Gastrocnemius medialis (tissue), 4 donors: ENCODE data around the gene LRMDA. TPM values are rescaled to one million over a fixed set of nuclear protein-coding genes. Genes with fewer than 3 reads are reported as not detected.

Experiments
- ATAC-seq, 2 donors: fragments of 150-250 bp; one replicate each; pipeline ENCODE4 v1.9.1; 2016
- DNase-seq, 2 donors: peaks; one replicate each; pipeline ENCODE4 v3.0.0-alpha.2; 2019
- H3K27ac ChIP-seq, 4 donors: fragments of 200-600 bp; sonication (generic); 1 replicate in 1 of 4; 2 replicates in 3 of 4; pipeline ENCODE4 v1.5.1; 2016 to 2018; ENCODE audit warnings: mild to moderate bottlenecking in 2 of 4, moderate library complexity in 1 of 4
- H3K27me3 ChIP-seq, 3 donors: fragments of 200-600 bp; sonication (generic) in 2 of 3; 1 replicate in 1 of 3; 2 replicates in 2 of 3; pipeline versions ENCODE4 v1.5.1 to v1.6.0; 2016 to 2019; ENCODE audit warnings: mild to moderate bottlenecking in 1 of 3, moderate library complexity in 1 of 3
- H3K36me3 ChIP-seq, 2 donors: fragments of 200-600 bp; sonication (generic) in 1 of 2; one replicate each; pipeline ENCODE4 v1.5.1; 2017 to 2018
- H3K4me1 ChIP-seq, 2 donors: fragments of 200-600 bp; sonication (generic) in 1 of 2; one replicate each; pipeline ENCODE4 v1.5.1; 2016 to 2017; ENCODE audit warnings: mild to moderate bottlenecking in 2 of 2
- H3K4me3 ChIP-seq, 4 donors: fragments of 200-600 bp; sonication (generic) in 3 of 4; 1 replicate in 1 of 4; 2 replicates in 3 of 4; pipeline ENCODE4 v1.5.1; 2016 to 2019; ENCODE audit warnings: mild to moderate bottlenecking in 2 of 4
- H3K9me3 ChIP-seq, 3 donors: fragments of 200-600 bp; sonication (generic) in 2 of 3; 1 replicate in 1 of 3; 2 replicates in 2 of 3; pipeline ENCODE4 v1.5.1; 2016 to 2019
- POLR2A ChIP-seq, 2 donors: fragments of 450-650 bp; IDR thresholded peaks; one replicate each; pipeline ENCODE4 v1.6.1; 2017; ENCODE audit warnings: antibody characterized with exemption in 2 of 2, mild to moderate bottlenecking in 2 of 2, moderate library complexity in 2 of 2
- in situ Hi-C, 4 donors: fragments of 200-750 bp; cut with MboI; loops; one replicate each; pipeline versions ENCODE4 v1.15.0 to v1.8.0; 2017; ENCODE audit warnings: low sequenced_read_pairs in 4 of 4
- intact Hi-C: fragments of 100-400 bp; cut with DNase I; formaldehyde crosslinking; loops from one replicate; pipeline ENCODE4 v1.15.1; 2023; ENCODE audit warnings: low total_unique reads
- total RNA-seq, 4 donors: library from RNA; depleted of rRNA; stranded (reverse); fragments of >200 nt; gene quantifications; one replicate each; pipeline versions ENCODE4 v1.1.0 to v1.2.3, GENCODE V29; 2016
- TF ChIP-seq, protein P1 (sequence below), 5 experiments: fragments of 450-650 bp in 3 of 5; fragments of 200-600 bp in 2 of 5; sonication (generic) in 2 of 5; IDR thresholded peaks in 4 of 5; conservative IDR thresholded peaks in 1 of 5; 1 replicate in 4 of 5; 2 replicates in 1 of 5; pipeline ENCODE4 v1.5.1; 2016 to 2019; ENCODE audit warnings: antibody characterized with exemption in 5 of 5, mild to moderate bottlenecking in 3 of 5, moderate library complexity in 3 of 5

LRMDA gene
- total RNA-seq, 4 donors from 2014 or later, result 0.80 to 4.5 (median 1.4) TPM

DNA sequence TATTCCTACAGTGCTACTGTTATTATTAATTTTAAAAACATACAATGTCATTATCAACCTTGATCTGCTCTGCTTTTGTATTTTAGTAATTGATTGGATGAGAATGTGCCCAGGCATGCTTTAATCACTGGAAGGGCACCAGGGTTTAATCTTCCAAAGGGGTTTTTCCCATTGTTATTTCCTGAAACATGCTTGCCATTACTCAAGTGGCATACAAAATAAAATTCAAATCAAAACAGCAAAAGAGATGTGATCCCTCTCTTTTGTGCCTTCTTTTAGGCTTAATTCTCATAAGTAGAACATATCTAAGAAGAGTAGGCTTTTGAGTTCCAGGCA lies 963.3 kb downstream of the LRMDA start:
- ATAC-seq (no peak), DNase-seq (no peak)
- intact Hi-C loops (no loop called here), in situ Hi-C loops (no loop called here)
- Histone ChIP-seq H3K4me1 (peaks cover 0 to 20% of the 10 kb centered on the region in 2 donors), H3K9me3 (no peaks in the 10 kb centered on the region), H3K4me3 (no peak overlapping the region), H3K27me3 (no peaks in the 10 kb centered on the region), H3K36me3 (no peaks in the 10 kb centered on the region), H3K27ac (no peak overlapping the region)
- TF ChIP-seq, protein P1, sequence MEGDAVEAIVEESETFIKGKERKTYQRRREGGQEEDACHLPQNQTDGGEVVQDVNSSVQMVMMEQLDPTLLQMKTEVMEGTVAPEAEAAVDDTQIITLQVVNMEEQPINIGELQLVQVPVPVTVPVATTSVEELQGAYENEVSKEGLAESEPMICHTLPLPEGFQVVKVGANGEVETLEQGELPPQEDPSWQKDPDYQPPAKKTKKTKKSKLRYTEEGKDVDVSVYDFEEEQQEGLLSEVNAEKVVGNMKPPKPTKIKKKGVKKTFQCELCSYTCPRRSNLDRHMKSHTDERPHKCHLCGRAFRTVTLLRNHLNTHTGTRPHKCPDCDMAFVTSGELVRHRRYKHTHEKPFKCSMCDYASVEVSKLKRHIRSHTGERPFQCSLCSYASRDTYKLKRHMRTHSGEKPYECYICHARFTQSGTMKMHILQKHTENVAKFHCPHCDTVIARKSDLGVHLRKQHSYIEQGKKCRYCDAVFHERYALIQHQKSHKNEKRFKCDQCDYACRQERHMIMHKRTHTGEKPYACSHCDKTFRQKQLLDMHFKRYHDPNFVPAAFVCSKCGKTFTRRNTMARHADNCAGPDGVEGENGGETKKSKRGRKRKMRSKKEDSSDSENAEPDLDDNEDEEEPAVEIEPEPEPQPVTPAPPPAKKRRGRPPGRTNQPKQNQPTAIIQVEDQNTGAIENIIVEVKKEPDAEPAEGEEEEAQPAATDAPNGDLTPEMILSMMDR (IDR thresholded peaks at IDR 0.05 in 4 of 5, conservative IDR thresholded peaks at IDR 0.05 in 1 of 5), result no peak
- TF ChIP-seq POLR2A (IDR thresholded peaks at IDR 0.05), result no peak

DNA sequence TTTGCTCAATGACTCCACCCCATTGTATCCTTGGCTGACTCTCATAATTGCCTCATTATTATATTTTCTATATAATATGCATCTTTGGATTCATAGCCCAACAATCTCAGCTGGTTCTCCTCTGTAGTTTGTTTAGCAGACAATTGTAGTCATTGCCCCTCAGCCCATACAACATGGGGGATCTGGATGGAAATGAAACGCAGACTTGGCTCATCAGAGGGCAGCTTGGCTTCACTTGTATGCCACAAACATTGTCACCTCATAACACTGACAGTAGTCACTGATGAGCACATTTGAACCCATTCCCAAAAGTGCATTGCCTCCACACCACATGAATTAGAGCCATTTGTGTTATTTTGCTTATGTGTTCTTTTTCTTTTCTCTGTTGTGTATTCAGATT lies 963.8 kb downstream of the LRMDA start:
- intact Hi-C loops, result no loop called here
- H3K27ac ChIP-seq, result no peak overlapping the region
- no peak overlapping the region for H3K4me3 ChIP-seq
- no peaks in the 10 kb centered on the region for H3K36me3 ChIP-seq
- no peak for TF ChIP-seq POLR2A (IDR thresholded peaks at IDR 0.05)
- TF ChIP-seq, protein P1 (IDR thresholded peaks at IDR 0.05 in 4 of 5, conservative IDR thresholded peaks at IDR 0.05 in 1 of 5), result no peak
- no peaks in the 10 kb centered on the region for H3K27me3 ChIP-seq
- no peak for DNase-seq
- H3K9me3 ChIP-seq, result no peaks in the 10 kb centered on the region
- no peak for ATAC-seq
- H3K4me1 ChIP-seq, result peaks cover 0 to 20% of the 10 kb centered on the region in 2 donors
- in situ Hi-C loops, result no loop called here

DNA sequence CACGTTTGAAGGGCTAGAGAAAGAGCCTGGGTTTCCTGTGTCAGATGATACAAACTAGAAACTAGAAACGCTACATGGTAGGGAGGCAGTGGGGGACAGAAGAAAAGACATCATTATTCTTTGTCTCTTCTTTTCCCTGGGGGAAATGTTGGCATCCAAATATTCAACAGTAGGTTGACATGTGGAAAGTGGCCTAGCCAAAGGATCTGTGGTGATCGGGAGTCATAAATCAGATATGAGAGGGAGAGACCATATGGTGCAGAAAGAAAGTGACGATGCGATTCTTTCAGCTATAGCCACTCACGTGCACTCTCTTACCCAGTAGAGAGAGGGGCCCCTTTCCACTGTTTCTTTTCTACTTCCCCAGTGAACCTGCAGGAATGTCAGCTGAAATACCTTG lies 964.7 kb downstream of the LRMDA start:
- Histone ChIP-seq H3K4me3 (no peak overlapping the region), H3K27me3 (no peaks in the 10 kb centered on the region), H3K4me1 (peaks cover 0 to 20% of the 10 kb centered on the region in 2 donors), H3K27ac (no peak overlapping the region), H3K36me3 (no peaks in the 10 kb centered on the region), H3K9me3 (no peaks in the 10 kb centered on the region)
- no peak for DNase-seq
- no peak for TF ChIP-seq POLR2A (IDR thresholded peaks at IDR 0.05)
- TF ChIP-seq, protein P1 (IDR thresholded peaks at IDR 0.05 in 4 of 5, conservative IDR thresholded peaks at IDR 0.05 in 1 of 5), result no peak
- intact Hi-C loops, result no loop called here
- no peak for ATAC-seq
- in situ Hi-C loops, result no loop called here

DNA sequence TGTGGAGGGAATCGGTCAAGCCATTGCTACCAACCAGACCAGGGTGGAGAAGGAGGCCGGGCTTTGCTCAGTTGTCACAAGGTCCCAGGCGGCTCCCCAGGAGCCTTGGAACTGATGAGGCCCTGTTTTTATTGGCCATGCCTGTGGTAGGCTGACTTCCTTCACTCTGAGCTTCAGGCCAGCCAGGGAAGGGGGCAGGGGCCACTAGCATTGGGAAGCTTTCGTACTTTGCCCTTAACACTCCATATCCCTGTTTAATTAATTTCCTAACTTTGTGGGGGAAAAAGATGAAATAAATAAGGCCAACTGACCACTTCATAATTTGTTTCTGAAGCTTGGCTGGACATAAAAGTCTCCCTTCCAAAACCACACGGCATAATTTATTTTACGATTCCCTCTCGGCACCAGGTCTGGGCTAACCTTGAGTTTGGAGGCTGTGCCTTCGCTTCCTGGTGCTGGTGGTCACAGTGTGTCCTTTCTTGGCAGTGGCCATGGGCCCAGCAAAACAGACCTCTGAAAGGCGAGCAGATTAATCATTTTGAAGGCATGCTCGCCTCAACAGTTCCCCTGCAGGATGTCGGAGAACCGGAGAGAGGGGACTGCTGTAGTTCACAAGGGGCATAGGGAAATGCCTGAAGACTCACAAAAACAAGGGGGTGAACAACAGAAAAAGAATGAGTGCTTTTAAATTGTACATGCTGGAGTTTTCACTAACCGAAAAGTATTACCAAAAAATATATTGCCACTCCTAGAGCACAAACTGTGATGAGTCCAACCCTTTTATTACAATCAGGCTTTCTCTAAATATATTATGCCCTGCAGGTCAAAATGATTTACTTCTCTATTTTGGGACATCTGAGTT lies 966.0 kb downstream of the LRMDA start:
- Histone ChIP-seq H3K9me3 (no peaks in the 10 kb centered on the region), H3K27me3 (no peaks in the 10 kb centered on the region), H3K4me3 (no peak overlapping the region), H3K27ac (peak overlapping the region in 2 of 4 donors; percentile 13 to 65), H3K4me1 (peaks cover 0 to 20% of the 10 kb centered on the region in 2 donors), H3K36me3 (no peaks in the 10 kb centered on the region)
- intact Hi-C loops, result no loop called here
- DNase-seq (peak in 1 of 2 donors; percentile 17), ATAC-seq (peak in 1 of 2 donors; percentile 52)
- TF ChIP-seq POLR2A (IDR thresholded peaks at IDR 0.05), result no peak
- TF ChIP-seq, protein P1 (IDR thresholded peaks at IDR 0.05 in 4 of 5, conservative IDR thresholded peaks at IDR 0.05 in 1 of 5), result no peak
- in situ Hi-C loops, result no loop called here
